HEK293 (cell line): Measurements from ENCODE around the gene SLC2A4.

ENCODE experiments used
- BCL11A ChIP-seq: fragments of 450-650 bp; formaldehyde crosslinking; IDR thresholded peaks from 2 replicates; pipeline ENCODE4 v1.5.1; 2016; ENCODE audit warnings: low read depth, missing biosample characterization, missing genetic modification characterization
- GLIS2 ChIP-seq: fragments of 450-650 bp; formaldehyde crosslinking; IDR thresholded peaks from 2 replicates; pipeline ENCODE4 v1.5.1; 2016; ENCODE audit warnings: missing biosample characterization, missing genetic modification characterization
- MZF1 ChIP-seq: fragments of 450-650 bp; formaldehyde crosslinking; IDR thresholded peaks from 2 replicates; pipeline ENCODE4 v1.5.1; 2017; ENCODE audit warnings: missing biosample characterization, missing genetic modification characterization, borderline replicate concordance
- PRDM1 ChIP-seq: fragments of 450-650 bp; formaldehyde crosslinking; IDR thresholded peaks from 2 replicates; pipeline ENCODE4; 2016; ENCODE audit warnings: missing biosample characterization, missing genetic modification characterization
- SETDB1 ChIP-seq: IDR thresholded peaks from one replicate; pipeline ENCODE4 v1.6.1; 2017; ENCODE audit warnings: mild to moderate bottlenecking, low read length, moderate library complexity, mixed read lengths; ENCODE audit not compliant: insufficient read length
- ZBTB20 ChIP-seq: fragments of 450-650 bp; formaldehyde crosslinking; IDR thresholded peaks from 2 replicates; pipeline ENCODE4 v1.5.1; 2016; ENCODE audit warnings: missing biosample characterization, missing genetic modification characterization
- ZNF112 ChIP-seq: fragments of 450-650 bp; formaldehyde crosslinking; IDR thresholded peaks from 2 replicates; pipeline ENCODE4 v1.5.0; 2017; ENCODE audit warnings: missing biosample characterization, missing genetic modification characterization
- ZNF146 ChIP-seq: fragments of 450-650 bp; formaldehyde crosslinking; IDR thresholded peaks from 2 replicates; pipeline ENCODE4 v1.5.1; 2016; ENCODE audit warnings: missing biosample characterization, missing genetic modification characterization
- ZNF223 ChIP-seq: fragments of 450-650 bp; formaldehyde crosslinking; IDR thresholded peaks from 2 replicates; pipeline ENCODE4 v1.5.1; 2016; ENCODE audit warnings: missing biosample characterization, missing genetic modification characterization
- ZNF366 ChIP-seq: fragments of 450-650 bp; formaldehyde crosslinking; conservative IDR thresholded peaks from 2 replicates; pipeline ENCODE4 v1.5.1; 2016; ENCODE audit warnings: missing biosample characterization, missing genetic modification characterization
- ZNF501 ChIP-seq: fragments of 450-650 bp; formaldehyde crosslinking; IDR thresholded peaks from 2 replicates; pipeline ENCODE4 v1.5.1; 2016; ENCODE audit warnings: missing biosample characterization, missing genetic modification characterization
- ZNF514 ChIP-seq: fragments of 450-650 bp; formaldehyde crosslinking; IDR thresholded peaks from 2 replicates; pipeline ENCODE4 v1.5.1; 2016; ENCODE audit warnings: missing biosample characterization, missing genetic modification characterization
- ZNF600 ChIP-seq: fragments of 450-650 bp; formaldehyde crosslinking; IDR thresholded peaks from 2 replicates; pipeline ENCODE4 v1.5.1; 2016; ENCODE audit warnings: missing biosample characterization, missing genetic modification characterization
- ZNF654 ChIP-seq: fragments of 450-650 bp; formaldehyde crosslinking; IDR thresholded peaks from 2 replicates; pipeline ENCODE4 v1.5.1; 2016; ENCODE audit warnings: low read depth, missing biosample characterization, missing genetic modification characterization
- TF ChIP-seq, protein P1 (sequence below): fragments of 450-650 bp; formaldehyde crosslinking; IDR thresholded peaks from 2 replicates; pipeline ENCODE4 v1.5.1; 2016; ENCODE audit warnings: missing biosample characterization, missing genetic modification characterization, borderline replicate concordance
- TF ChIP-seq, protein P2 (sequence below): fragments of 450-650 bp; formaldehyde crosslinking; IDR thresholded peaks from 2 replicates; pipeline ENCODE4 v1.5.1; 2017; ENCODE audit warnings: missing biosample characterization, missing genetic modification characterization
- TF ChIP-seq, protein P3 (sequence below): fragments of 450-650 bp; formaldehyde crosslinking; IDR thresholded peaks from 2 replicates; pipeline ENCODE4 v1.5.1; 2016; ENCODE audit warnings: missing biosample characterization, missing genetic modification characterization
- TF ChIP-seq, protein P4 (sequence below): fragments of 450-650 bp; formaldehyde crosslinking; IDR thresholded peaks from 2 replicates; pipeline ENCODE4 v1.5.1; 2016; ENCODE audit warnings: missing biosample characterization, missing genetic modification characterization
- TF ChIP-seq, protein P5 (sequence below): sonication (generic); formaldehyde crosslinking; IDR thresholded peaks from 2 replicates; pipeline ENCODE4 v1.8.1; 2022; ENCODE audit warnings: mild to moderate bottlenecking, moderate library complexity, missing genetic modification reagents
- TF ChIP-seq, protein P6 (sequence below): fragments of 450-650 bp; IDR thresholded peaks from 2 replicates; pipeline ENCODE4 v1.5.1; 2018; ENCODE audit warnings: missing biosample characterization, mild to moderate bottlenecking, missing genetic modification characterization
- TF ChIP-seq, protein P7 (sequence below): fragments of 450-650 bp; formaldehyde crosslinking; IDR thresholded peaks from 2 replicates; pipeline ENCODE4 v1.5.1; 2016; ENCODE audit warnings: missing biosample characterization, missing genetic modification characterization

The SLC2A4 gene

DNA sequence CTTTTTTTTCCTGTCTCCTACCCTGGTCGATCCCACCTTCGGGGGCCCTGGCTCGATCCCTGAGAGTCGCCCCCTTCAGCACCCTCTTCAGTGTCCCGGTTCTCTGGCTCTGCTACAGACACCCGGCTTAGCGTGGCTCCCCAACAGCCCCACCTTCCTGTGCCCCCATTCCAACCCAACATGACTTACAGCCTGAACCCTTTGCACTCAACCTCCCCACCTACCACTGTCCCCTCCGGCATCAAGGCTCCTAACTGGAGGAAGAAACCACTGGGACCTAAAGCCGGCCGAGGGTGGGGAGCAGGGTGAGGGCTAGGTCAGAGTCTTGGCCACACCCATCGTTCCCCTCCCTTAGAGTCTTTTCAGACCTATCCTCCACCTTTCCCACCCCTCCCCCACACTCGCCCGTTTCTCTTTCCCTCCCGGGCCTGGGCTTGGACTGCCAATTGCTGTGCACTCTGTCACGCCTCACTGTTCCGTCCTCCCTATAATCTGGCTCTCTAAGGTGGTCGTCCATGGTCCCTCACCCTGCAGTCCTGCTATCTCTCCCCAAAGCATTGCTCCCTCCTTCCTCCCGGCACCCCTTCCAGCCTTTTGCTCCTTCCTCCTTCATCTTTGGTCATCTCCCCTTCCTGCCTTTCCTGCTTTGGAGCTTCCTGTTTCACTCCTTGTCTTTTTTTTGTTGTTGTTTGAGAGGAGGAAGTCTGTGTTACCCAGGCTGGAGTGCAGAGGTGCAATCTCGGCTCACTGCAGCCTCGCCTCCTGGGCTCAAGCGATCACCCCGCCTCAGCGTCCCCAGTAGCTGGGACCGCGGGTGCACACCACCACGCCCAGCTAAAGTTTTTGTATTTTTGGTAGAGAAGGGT lies 18.4 kb upstream of the SLC2A4 start (continued):
- TF ChIP-seq, protein P1, sequence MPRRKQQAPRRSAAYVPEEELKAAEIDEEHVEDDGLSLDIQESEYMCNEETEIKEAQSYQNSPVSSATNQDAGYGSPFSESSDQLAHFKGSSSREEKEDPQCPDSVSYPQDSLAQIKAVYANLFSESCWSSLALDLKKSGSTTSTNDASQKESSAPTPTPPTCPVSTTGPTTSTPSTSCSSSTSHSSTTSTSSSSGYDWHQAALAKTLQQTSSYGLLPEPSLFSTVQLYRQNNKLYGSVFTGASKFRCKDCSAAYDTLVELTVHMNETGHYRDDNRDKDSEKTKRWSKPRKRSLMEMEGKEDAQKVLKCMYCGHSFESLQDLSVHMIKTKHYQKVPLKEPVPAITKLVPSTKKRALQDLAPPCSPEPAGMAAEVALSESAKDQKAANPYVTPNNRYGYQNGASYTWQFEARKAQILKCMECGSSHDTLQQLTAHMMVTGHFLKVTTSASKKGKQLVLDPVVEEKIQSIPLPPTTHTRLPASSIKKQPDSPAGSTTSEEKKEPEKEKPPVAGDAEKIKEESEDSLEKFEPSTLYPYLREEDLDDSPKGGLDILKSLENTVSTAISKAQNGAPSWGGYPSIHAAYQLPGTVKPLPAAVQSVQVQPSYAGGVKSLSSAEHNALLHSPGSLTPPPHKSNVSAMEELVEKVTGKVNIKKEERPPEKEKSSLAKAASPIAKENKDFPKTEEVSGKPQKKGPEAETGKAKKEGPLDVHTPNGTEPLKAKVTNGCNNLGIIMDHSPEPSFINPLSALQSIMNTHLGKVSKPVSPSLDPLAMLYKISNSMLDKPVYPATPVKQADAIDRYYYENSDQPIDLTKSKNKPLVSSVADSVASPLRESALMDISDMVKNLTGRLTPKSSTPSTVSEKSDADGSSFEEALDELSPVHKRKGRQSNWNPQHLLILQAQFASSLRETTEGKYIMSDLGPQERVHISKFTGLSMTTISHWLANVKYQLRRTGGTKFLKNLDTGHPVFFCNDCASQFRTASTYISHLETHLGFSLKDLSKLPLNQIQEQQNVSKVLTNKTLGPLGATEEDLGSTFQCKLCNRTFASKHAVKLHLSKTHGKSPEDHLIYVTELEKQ = 0 out of 2 replicates have a peak, but pooled peaks have one; percentile 30
- TF ChIP-seq MZF1 (tag by site-specific recombination) (no peak), ZNF223 (tag by site-specific recombination) (no peak), GLIS2 (peak; percentile 32; the same call in 1 of the 2 replicates), ZNF112 (tag by site-specific recombination) (no peak), ZBTB20 (tag by site-specific recombination) (peak; percentile 48; the same call in 1 of the 2 replicates), ZNF146 (tag by site-specific recombination) (no peak), ZNF654 (no peak), ZNF501 (peak; percentile 47; the same call in 1 of the 2 replicates), ZNF366 (tag by site-specific recombination) (peak; percentile 96), SETDB1 (no peak), ZNF514 (no peak), PRDM1 (tag by site-specific recombination) (peak; percentile 66), BCL11A (tag by site-specific recombination) (no peak), ZNF600 (tag by site-specific recombination) (peak; percentile 98)
- TF ChIP-seq, protein P2, sequence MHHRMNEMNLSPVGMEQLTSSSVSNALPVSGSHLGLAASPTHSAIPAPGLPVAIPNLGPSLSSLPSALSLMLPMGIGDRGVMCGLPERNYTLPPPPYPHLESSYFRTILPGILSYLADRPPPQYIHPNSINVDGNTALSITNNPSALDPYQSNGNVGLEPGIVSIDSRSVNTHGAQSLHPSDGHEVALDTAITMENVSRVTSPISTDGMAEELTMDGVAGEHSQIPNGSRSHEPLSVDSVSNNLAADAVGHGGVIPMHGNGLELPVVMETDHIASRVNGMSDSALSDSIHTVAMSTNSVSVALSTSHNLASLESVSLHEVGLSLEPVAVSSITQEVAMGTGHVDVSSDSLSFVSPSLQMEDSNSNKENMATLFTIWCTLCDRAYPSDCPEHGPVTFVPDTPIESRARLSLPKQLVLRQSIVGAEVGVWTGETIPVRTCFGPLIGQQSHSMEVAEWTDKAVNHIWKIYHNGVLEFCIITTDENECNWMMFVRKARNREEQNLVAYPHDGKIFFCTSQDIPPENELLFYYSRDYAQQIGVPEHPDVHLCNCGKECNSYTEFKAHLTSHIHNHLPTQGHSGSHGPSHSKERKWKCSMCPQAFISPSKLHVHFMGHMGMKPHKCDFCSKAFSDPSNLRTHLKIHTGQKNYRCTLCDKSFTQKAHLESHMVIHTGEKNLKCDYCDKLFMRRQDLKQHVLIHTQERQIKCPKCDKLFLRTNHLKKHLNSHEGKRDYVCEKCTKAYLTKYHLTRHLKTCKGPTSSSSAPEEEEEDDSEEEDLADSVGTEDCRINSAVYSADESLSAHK (tag by site-specific recombination) = 0 out of 2 replicates have a peak, but pooled peaks have one; percentile 24
- TF ChIP-seq, protein P3, sequence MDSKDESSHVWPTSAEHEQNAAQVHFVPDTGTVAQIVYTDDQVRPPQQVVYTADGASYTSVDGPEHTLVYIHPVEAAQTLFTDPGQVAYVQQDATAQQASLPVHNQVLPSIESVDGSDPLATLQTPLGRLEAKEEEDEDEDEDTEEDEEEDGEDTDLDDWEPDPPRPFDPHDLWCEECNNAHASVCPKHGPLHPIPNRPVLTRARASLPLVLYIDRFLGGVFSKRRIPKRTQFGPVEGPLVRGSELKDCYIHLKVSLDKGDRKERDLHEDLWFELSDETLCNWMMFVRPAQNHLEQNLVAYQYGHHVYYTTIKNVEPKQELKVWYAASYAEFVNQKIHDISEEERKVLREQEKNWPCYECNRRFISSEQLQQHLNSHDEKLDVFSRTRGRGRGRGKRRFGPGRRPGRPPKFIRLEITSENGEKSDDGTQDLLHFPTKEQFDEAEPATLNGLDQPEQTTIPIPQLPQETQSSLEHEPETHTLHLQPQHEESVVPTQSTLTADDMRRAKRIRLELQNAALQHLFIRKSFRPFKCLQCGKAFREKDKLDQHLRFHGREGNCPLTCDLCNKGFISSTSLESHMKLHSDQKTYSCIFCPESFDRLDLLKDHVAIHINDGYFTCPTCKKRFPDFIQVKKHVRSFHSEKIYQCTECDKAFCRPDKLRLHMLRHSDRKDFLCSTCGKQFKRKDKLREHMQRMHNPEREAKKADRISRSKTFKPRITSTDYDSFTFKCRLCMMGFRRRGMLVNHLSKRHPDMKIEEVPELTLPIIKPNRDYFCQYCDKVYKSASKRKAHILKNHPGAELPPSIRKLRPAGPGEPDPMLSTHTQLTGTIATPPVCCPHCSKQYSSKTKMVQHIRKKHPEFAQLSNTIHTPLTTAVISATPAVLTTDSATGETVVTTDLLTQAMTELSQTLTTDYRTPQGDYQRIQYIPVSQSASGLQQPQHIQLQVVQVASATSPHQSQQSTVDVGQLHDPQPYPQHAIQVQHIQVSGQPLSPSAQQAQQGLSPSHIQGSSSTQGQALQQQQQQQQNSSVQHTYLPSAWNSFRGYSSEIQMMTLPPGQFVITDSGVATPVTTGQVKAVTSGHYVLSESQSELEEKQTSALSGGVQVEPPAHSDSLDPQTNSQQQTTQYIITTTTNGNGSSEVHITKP (tag by site-specific recombination) = peak; percentile 88
- TF ChIP-seq, protein P4, sequence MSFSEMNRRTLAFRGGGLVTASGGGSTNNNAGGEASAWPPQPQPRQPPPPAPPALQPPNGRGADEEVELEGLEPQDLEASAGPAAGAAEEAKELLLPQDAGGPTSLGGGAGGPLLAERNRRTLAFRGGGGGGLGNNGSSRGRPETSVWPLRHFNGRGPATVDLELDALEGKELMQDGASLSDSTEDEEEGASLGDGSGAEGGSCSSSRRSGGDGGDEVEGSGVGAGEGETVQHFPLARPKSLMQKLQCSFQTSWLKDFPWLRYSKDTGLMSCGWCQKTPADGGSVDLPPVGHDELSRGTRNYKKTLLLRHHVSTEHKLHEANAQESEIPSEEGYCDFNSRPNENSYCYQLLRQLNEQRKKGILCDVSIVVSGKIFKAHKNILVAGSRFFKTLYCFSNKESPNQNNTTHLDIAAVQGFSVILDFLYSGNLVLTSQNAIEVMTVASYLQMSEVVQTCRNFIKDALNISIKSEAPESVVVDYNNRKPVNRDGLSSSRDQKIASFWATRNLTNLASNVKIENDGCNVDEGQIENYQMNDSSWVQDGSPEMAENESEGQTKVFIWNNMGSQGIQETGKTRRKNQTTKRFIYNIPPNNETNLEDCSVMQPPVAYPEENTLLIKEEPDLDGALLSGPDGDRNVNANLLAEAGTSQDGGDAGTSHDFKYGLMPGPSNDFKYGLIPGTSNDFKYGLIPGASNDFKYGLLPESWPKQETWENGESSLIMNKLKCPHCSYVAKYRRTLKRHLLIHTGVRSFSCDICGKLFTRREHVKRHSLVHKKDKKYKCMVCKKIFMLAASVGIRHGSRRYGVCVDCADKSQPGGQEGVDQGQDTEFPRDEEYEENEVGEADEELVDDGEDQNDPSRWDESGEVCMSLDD (tag by site-specific recombination) = peak; percentile 12; the same call in 1 of the 2 replicates
- TF ChIP-seq, protein P5, sequence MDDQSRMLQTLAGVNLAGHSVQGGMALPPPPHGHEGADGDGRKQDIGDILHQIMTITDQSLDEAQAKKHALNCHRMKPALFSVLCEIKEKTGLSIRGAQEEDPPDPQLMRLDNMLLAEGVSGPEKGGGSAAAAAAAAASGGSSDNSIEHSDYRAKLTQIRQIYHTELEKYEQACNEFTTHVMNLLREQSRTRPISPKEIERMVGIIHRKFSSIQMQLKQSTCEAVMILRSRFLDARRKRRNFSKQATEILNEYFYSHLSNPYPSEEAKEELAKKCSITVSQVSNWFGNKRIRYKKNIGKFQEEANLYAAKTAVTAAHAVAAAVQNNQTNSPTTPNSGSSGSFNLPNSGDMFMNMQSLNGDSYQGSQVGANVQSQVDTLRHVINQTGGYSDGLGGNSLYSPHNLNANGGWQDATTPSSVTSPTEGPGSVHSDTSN (CRISPR knock-in tag) = no peak
- TF ChIP-seq, protein P6, sequence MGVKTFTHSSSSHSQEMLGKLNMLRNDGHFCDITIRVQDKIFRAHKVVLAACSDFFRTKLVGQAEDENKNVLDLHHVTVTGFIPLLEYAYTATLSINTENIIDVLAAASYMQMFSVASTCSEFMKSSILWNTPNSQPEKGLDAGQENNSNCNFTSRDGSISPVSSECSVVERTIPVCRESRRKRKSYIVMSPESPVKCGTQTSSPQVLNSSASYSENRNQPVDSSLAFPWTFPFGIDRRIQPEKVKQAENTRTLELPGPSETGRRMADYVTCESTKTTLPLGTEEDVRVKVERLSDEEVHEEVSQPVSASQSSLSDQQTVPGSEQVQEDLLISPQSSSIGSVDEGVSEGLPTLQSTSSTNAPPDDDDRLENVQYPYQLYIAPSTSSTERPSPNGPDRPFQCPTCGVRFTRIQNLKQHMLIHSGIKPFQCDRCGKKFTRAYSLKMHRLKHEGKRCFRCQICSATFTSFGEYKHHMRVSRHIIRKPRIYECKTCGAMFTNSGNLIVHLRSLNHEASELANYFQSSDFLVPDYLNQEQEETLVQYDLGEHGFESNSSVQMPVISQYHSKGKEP = no peak
- TF ChIP-seq, protein P7, sequence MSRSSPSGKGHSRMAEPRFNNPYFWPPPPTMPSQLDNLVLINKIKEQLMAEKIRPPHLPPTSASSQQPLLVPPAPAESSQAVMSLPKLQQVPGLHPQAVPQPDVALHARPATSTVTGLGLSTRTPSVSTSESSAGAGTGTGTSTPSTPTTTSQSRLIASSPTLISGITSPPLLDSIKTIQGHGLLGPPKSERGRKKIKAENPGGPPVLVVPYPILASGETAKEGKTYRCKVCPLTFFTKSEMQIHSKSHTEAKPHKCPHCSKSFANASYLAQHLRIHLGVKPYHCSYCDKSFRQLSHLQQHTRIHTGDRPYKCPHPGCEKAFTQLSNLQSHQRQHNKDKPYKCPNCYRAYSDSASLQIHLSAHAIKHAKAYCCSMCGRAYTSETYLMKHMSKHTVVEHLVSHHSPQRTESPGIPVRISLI (tag by site-specific recombination) = peak; percentile 38; the same call in 1 of the 2 replicates
